GM23248 (cell line): ENCODE data around the gene ERGIC1. TPM values are rescaled to one million over a fixed set of nuclear protein-coding genes. Genes with fewer than 3 reads are reported as not detected.

Experiments
- DNase-seq: peaks from one replicate; pipeline ENCODE4 v3.0.0-alpha.2; 2015
- H2AFZ ChIP-seq: fragments of 200-600 bp; sonication (generic); 2 replicates; pipeline ENCODE4 v1.6.1; 2016; ENCODE audit warnings: antibody characterized with exemption
- H3F3A ChIP-seq: fragments of 200-600 bp; sonication (generic); 2 replicates; pipeline ENCODE4 v1.6.1; 2016; ENCODE audit warnings: mild to moderate bottlenecking, antibody characterized with exemption, mixed run types; ENCODE audit not compliant: insufficient read depth
- H3K27ac ChIP-seq: fragments of 200-600 bp; sonication (generic); 2 replicates; pipeline ENCODE4 v1.5.1; 2016; ENCODE audit warnings: mild to moderate bottlenecking
- H3K27me3 ChIP-seq: fragments of 200-600 bp; sonication (generic); replicated peaks from 2 replicates; pipeline ENCODE4 v1.6.1; 2016; ENCODE audit warnings: mild to moderate bottlenecking; ENCODE audit not compliant: insufficient read depth
- H3K36me3 ChIP-seq: fragments of 200-600 bp; sonication (generic); 2 replicates; pipeline ENCODE4 v1.6.1; 2016; ENCODE audit warnings: low read depth, mild to moderate bottlenecking
- H3K4me1 ChIP-seq: fragments of 200-600 bp; sonication (generic); 2 replicates; pipeline ENCODE4 v1.6.1; 2016; ENCODE audit warnings: mild to moderate bottlenecking; ENCODE audit not compliant: insufficient read depth
- H3K4me2 ChIP-seq: fragments of 200-600 bp; sonication (generic); one replicate; pipeline ENCODE4 v1.6.1; 2016; ENCODE audit warnings: mild to moderate bottlenecking; ENCODE audit not compliant: unreplicated experiment
- H3K4me3 ChIP-seq: fragments of 200-600 bp; sonication (generic); 2 replicates; pipeline ENCODE4 v1.5.1; 2016; ENCODE audit warnings: mild to moderate bottlenecking
- H3K79me2 ChIP-seq: fragments of 200-600 bp; sonication (generic); 2 replicates; pipeline ENCODE4 v1.6.1; 2016; ENCODE audit warnings: mild to moderate bottlenecking; ENCODE audit not compliant: insufficient read depth
- H3K9ac ChIP-seq: fragments of 200-600 bp; sonication (generic); 2 replicates; pipeline ENCODE4 v1.6.1; 2016; ENCODE audit warnings: mild to moderate bottlenecking
- H3K9me2 ChIP-seq: fragments of 200-600 bp; sonication (generic); 2 replicates; pipeline ENCODE4 v1.6.1; 2016; ENCODE audit warnings: mixed run types, mild to moderate bottlenecking, moderate library complexity; ENCODE audit not compliant: insufficient read depth
- H3K9me3 ChIP-seq: fragments of 200-600 bp; sonication (generic); one replicate; pipeline ENCODE4 v1.6.1; 2017; ENCODE audit warnings: low read depth
- H4K20me1 ChIP-seq: fragments of 200-600 bp; sonication (generic); 2 replicates; pipeline ENCODE4 v1.6.0; 2016; ENCODE audit not compliant: insufficient read depth
- EZH2 ChIP-seq: fragments of 200-600 bp; sonication (generic); IDR thresholded peaks from 2 replicates; pipeline ENCODE4 v1.6.1; 2018; ENCODE audit warnings: antibody characterized with exemption, mild to moderate bottlenecking; ENCODE audit not compliant: insufficient read depth, poor library complexity, severe bottlenecking
- EZH2phosphoT487 ChIP-seq: fragments of 200-600 bp; sonication (generic); IDR thresholded peaks from 2 replicates; pipeline ENCODE4 v1.6.1; 2018; ENCODE audit warnings: antibody characterized with exemption, moderate library complexity, mild to moderate bottlenecking, low read depth; ENCODE audit not compliant: insufficient read depth
- WGBS, 2 experiments: methylation state at CpG; one replicate each; pipeline ENCODE4 v1.1.6; 2015 to 2017; ENCODE audit warnings: low lambda C conversion rate in 2 of 2, low coverage in 1 of 2; ENCODE audit errors: missing lambda C conversion rate in 2 of 2; 5-methylcytosine and 5-hydroxymethylcytosine counted together
- in situ Hi-C: fragments of 300-500 bp; cut with MboI; formaldehyde crosslinking; loops from 2 replicates; pipeline ENCODE4 v1.15.0; 2020
- polyA plus RNA-seq: library from polyadenylated mRNA; unstranded; fragments of >200 nt; fragmentation: Nextera tagmentation; extraction: Ambion mirVana; gene quantifications from 2 replicates; pipeline ENCODE4 v1.2.1, GENCODE V29; 2016
- total RNA-seq: library from RNA; depleted of rRNA; stranded (reverse); fragments of >200 nt; shearing (Covaris generic); gene quantifications from 2 replicates; pipeline ENCODE4 v1.2.3, GENCODE V29; 2014

Gene ERGIC1
- total and polyA plus RNA-seq, 2 experiments from 2014 or later = 66.4 to 235 TPM

- Histone ChIP-seq H3K79me2 (peaks cover 56% of the 10 kb centered on the region), H3K4me3 (peak overlapping the region; percentile 86), H3K9me3 (no peaks in the 10 kb centered on the region), H3K4me2 (peak overlapping the region; percentile 86), H3K4me1 (peaks cover 12% of the 10 kb centered on the region), H3K36me3 (no peaks in the 10 kb centered on the region), H3K27ac (peak overlapping the region; percentile 92), H3K27me3 (no peaks in the 10 kb centered on the region), H3K9me2 (no peaks in the 10 kb centered on the region), H3K9ac (peak overlapping the region; percentile 97), H2AFZ (peak overlapping the region; percentile 78), H3F3A (peaks cover 4% of the 10 kb centered on the region), H4K20me1 (no peaks in the 10 kb centered on the region)
- TF ChIP-seq EZH2phosphoT487 (no peak), EZH2 (no peak)
- DNase-seq = peak; percentile 97
- in situ Hi-C loops = loop anchor here (10.0 to 25.0 kb wide), 2 partner anchors 160 to 303 kb away; partner anchors contain the start of gene BNIP1
- WGBS, 2 experiments = 2% methylated on average over 15 of the region's 15 CpGs
Observed at GRCh38 chr5:172984244-172984953, 150.3 kb downstream of the ERGIC1 start.

GRCh38 chr5:172985596-172985995 is 151.5 kb downstream of the ERGIC1 start:
- TF ChIP-seq EZH2phosphoT487 (no peak), EZH2 (no peak)
- Histone ChIP-seq H2AFZ (no peak overlapping the region), H3K4me3 (peak overlapping the region; percentile 86), H3K9me2 (no peaks in the 10 kb centered on the region), H3K36me3 (no peaks in the 10 kb centered on the region), H3K9me3 (no peaks in the 10 kb centered on the region), H3K27ac (no peak overlapping the region), H3K9ac (no peak overlapping the region), H3K4me1 (peaks cover 12% of the 10 kb centered on the region), H3F3A (peaks cover 4% of the 10 kb centered on the region), H3K4me2 (peak overlapping the region; percentile 36), H4K20me1 (no peaks in the 10 kb centered on the region), H3K27me3 (no peaks in the 10 kb centered on the region), H3K79me2 (peaks cover 68% of the 10 kb centered on the region)
- DNase-seq = peak; percentile 13
- in situ Hi-C loops = loop anchor here (10.0 to 25.0 kb wide), 2 partner anchors 159 to 302 kb away; partner anchors contain the start of gene BNIP1

GRCh38 chr5:172988276-172988675 is 154.2 kb downstream of the ERGIC1 start:
- Histone ChIP-seq H3K4me1 (peaks cover 12% of the 10 kb centered on the region), H3K4me2 (no peak overlapping the region), H3K79me2 (peaks cover 95% of the 10 kb centered on the region), H3K27ac (no peak overlapping the region), H4K20me1 (no peaks in the 10 kb centered on the region), H3K9me2 (no peaks in the 10 kb centered on the region), H2AFZ (no peak overlapping the region), H3K27me3 (no peaks in the 10 kb centered on the region), H3K4me3 (no peak overlapping the region), H3K36me3 (no peaks in the 10 kb centered on the region), H3F3A (peaks cover 4% of the 10 kb centered on the region), H3K9ac (no peak overlapping the region), H3K9me3 (no peaks in the 10 kb centered on the region)
- in situ Hi-C loops = loop anchor here (10.0 to 25.0 kb wide), 2 partner anchors 157 to 299 kb away; partner anchors contain the start of gene BNIP1
- 78 to 79% methylated on average over 3 of the region's 3 CpGs for WGBS, 2 experiments
- TF ChIP-seq EZH2phosphoT487 (no peak), EZH2 (no peak)
- no peak for DNase-seq

- H2AFZ ChIP-seq = no peak overlapping the region
- WGBS, 2 experiments = 93 to 94% methylated on average over 8 of the region's 8 CpGs
- H3K9ac ChIP-seq = no peak overlapping the region
- peaks cover 17% of the 10 kb centered on the region for H3K36me3 ChIP-seq
- H3K4me3 ChIP-seq = no peak overlapping the region
- no peaks in the 10 kb centered on the region for H3K9me2 ChIP-seq
- no peak overlapping the region for H3K27ac ChIP-seq
- H4K20me1 ChIP-seq = no peaks in the 10 kb centered on the region
- H3K4me1 ChIP-seq = peaks cover 6% of the 10 kb centered on the region
- peaks cover 100% of the 10 kb centered on the region for H3K79me2 ChIP-seq
- in situ Hi-C loops = loop anchor here (25.0 kb wide), 1 partner anchor 297 kb away; no protein-coding TSS in a partner anchor
- no peaks in the 10 kb centered on the region for H3F3A ChIP-seq
- no peak for DNase-seq
- TF ChIP-seq EZH2 = no peak
- TF ChIP-seq EZH2phosphoT487 = no peak
- no peaks in the 10 kb centered on the region for H3K27me3 ChIP-seq
- H3K4me2 ChIP-seq = no peak overlapping the region
- H3K9me3 ChIP-seq = no peaks in the 10 kb centered on the region
Observed at GRCh38 chr5:172990776-172991175, 156.7 kb downstream of the ERGIC1 start.
